Measurements from ENCODE around the gene BNC1.

The BNC1 gene

DNA sequence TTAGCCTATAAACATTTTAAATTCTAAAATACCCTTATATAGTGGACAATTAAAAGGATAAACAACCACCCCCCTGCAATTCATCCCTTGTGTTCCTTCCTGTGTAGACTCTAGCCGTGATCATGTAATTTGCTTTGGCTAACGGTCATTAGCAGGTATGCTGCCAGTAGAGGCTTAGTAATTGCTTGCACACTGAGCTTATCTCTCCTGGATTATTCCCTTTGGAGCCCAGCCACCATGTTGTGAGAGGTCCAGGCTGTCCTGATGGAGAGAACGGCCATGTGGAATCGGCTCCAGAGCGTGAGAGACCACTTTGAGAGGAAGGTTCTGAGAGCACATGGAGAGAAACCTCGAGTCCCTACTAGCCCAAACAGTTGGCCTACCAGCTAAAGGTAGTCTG, 11.0 kb upstream of the BNC1 start:
- no peak for DNase-seq (ENCODE audit: extremely low read depth, insufficient read length)
- no peaks in the 10 kb centered on the region for H3K27me3 ChIP-seq (replicated peaks; ENCODE audit: control insufficient read depth, insufficient read depth, low read length)
- TF ChIP-seq, protein P1, sequence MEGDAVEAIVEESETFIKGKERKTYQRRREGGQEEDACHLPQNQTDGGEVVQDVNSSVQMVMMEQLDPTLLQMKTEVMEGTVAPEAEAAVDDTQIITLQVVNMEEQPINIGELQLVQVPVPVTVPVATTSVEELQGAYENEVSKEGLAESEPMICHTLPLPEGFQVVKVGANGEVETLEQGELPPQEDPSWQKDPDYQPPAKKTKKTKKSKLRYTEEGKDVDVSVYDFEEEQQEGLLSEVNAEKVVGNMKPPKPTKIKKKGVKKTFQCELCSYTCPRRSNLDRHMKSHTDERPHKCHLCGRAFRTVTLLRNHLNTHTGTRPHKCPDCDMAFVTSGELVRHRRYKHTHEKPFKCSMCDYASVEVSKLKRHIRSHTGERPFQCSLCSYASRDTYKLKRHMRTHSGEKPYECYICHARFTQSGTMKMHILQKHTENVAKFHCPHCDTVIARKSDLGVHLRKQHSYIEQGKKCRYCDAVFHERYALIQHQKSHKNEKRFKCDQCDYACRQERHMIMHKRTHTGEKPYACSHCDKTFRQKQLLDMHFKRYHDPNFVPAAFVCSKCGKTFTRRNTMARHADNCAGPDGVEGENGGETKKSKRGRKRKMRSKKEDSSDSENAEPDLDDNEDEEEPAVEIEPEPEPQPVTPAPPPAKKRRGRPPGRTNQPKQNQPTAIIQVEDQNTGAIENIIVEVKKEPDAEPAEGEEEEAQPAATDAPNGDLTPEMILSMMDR (IDR thresholded peaks at IDR 0.05; ENCODE audit: insufficient read depth, low read length, poor library complexity, severe bottlenecking): no peak
- no peaks in the 10 kb centered on the region for H3K36me3 ChIP-seq (ENCODE audit: control insufficient read depth, insufficient read depth, low read length)
- no peak overlapping the region for H3K4me3 ChIP-seq (replicated peaks; ENCODE audit: low read depth, low read length)

DNA sequence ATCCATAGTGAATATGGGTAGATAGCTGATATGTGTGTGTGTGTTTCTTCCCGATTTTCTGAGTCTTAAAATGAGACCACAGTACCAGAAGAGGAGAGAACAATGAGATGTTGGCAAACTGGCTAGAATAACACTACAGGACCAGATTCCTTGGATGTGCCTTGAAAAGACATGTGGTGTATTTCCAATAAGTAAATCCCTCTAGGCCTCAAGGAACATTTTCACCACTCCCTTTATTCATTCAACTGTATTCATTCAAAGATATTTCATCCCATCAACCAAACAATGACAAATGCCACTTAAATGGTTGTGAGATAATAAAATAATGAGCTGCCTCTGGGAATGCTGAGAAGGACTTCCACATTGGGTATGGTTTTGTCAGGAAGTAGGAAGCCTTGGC, 8.7 kb upstream of the BNC1 start:
- TF ChIP-seq, protein P1 (IDR thresholded peaks at IDR 0.05; ENCODE audit: insufficient read depth, low read length, poor library complexity, severe bottlenecking): no peak
- Histone ChIP-seq H3K36me3 (ENCODE audit: control insufficient read depth, insufficient read depth, low read length) (no peaks in the 10 kb centered on the region), H3K27me3 (replicated peaks; ENCODE audit: control insufficient read depth, insufficient read depth, low read length) (no peaks in the 10 kb centered on the region; the same call in 1 of the 2 replicates), H3K4me3 (replicated peaks; ENCODE audit: low read depth, low read length) (no peak overlapping the region)
- no peak for DNase-seq (ENCODE audit: extremely low read depth, insufficient read length)

DNA sequence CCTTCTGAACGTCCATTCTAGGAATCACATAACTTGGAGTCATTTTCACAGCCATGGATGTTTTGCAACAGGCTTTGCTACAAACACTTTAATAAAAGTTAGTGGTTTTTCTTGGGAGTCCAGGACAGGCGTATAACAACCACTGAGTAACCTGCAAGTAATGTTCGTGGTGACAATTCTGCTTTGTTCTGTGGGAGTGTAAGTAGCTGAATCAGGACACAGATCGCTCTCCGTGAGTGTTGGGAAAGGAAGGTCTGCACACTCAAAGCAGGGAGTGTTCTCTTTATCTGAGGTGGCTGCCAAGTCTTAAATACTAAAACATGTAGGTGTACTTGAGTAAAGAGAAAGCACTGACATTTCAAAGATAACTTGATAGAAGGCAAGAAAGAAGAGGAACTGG, 7.9 kb upstream of the BNC1 start:
- TF ChIP-seq, protein P1 (IDR thresholded peaks at IDR 0.05; ENCODE audit: insufficient read depth, low read length, poor library complexity, severe bottlenecking): no peak
- no peak overlapping the region for H3K4me3 ChIP-seq (replicated peaks; ENCODE audit: low read depth, low read length)
- no peak for DNase-seq (ENCODE audit: extremely low read depth, insufficient read length)
- no peaks in the 10 kb centered on the region for H3K36me3 ChIP-seq (ENCODE audit: control insufficient read depth, insufficient read depth, low read length)
- H3K27me3 ChIP-seq (replicated peaks; ENCODE audit: control insufficient read depth, insufficient read depth, low read length): no peaks in the 10 kb centered on the region; the same call in 1 of the 2 replicates

DNA sequence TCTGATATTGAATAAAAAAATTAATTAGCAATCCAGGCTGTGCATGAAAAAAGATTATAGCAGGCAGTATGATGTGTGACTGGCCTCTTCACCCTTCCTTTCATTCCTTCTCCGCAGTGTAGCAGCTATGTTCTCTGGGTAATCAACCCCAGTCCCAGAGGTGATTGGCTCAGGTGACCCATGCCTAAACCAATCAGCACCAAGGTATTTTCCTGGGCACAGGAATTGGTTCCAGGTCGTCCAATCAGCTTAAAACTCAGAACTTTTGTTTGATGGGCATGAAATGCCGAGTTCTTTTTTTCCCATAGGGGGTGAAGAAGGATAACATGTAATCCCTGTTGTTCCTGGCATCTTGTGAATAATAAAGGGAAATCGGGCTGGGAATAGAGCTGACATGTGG, 5.8 kb upstream of the BNC1 start:
- Histone ChIP-seq H3K4me3 (replicated peaks; ENCODE audit: low read depth, low read length) (no peak overlapping the region), H3K36me3 (ENCODE audit: control insufficient read depth, insufficient read depth, low read length) (no peaks in the 10 kb centered on the region), H3K27me3 (replicated peaks; ENCODE audit: control insufficient read depth, insufficient read depth, low read length) (no peaks in the 10 kb centered on the region; the same call in none of the 2 replicates)
- TF ChIP-seq, protein P1 (IDR thresholded peaks at IDR 0.05; ENCODE audit: insufficient read depth, low read length, poor library complexity, severe bottlenecking): no peak
- DNase-seq (ENCODE audit: extremely low read depth, insufficient read length): no peak

DNA sequence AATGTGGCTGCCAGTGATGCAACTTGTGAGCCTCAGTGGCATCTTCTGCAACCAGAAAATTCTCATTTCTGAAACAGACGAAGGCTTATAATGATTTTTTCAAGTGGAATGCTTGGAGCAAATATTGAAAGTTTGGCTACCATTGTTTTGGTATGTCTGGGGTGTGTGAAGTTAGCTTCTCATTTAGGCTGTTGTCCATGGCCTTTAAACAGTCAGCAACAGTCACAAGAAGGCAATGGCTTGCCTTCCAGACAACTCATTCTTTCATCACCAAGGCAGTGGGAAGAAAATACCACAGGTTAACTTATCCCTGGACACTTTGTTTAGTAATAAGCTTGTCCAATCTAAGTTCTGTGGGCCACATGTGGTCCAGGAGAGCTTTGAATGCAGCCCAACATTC, 4.7 kb upstream of the BNC1 start:
- Histone ChIP-seq H3K4me3 (replicated peaks; ENCODE audit: low read depth, low read length) (no peak overlapping the region), H3K27me3 (replicated peaks; ENCODE audit: control insufficient read depth, insufficient read depth, low read length) (no peaks in the 10 kb centered on the region; the same call in none of the 2 replicates), H3K36me3 (ENCODE audit: control insufficient read depth, insufficient read depth, low read length) (no peaks in the 10 kb centered on the region)
- TF ChIP-seq, protein P1 (IDR thresholded peaks at IDR 0.05; ENCODE audit: insufficient read depth, low read length, poor library complexity, severe bottlenecking): no peak
- DNase-seq (ENCODE audit: extremely low read depth, insufficient read length): no peak

DNA sequence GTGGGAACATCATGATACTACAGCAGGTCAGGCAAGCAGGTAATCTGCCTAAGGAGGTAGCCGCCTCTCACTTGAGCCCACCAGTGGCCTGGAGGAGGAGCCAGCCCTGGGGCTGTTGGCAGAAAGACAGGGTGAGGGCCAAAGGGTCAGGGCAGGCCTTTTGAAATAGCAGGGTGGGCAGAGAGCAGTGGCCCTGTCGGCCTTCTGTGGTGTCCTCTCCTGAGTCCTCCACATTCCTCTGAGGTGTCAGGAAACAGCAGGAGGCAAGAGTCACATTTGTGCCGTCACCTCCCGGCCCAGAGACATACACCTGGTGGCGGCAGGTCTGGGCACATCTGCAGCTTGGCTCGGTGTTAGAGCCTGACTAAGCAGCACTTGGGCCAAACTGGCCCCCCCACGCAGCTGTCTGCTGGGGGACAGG, 3.9 kb upstream of the BNC1 start:
- DNase-seq (ENCODE audit: extremely low read depth, insufficient read length): no peak
- Histone ChIP-seq H3K4me3 (replicated peaks; ENCODE audit: low read depth, low read length) (no peak overlapping the region), H3K36me3 (ENCODE audit: control insufficient read depth, insufficient read depth, low read length) (no peaks in the 10 kb centered on the region), H3K27me3 (replicated peaks; ENCODE audit: control insufficient read depth, insufficient read depth, low read length) (no peaks in the 10 kb centered on the region; the same call in none of the 2 replicates)
- TF ChIP-seq, protein P1 (IDR thresholded peaks at IDR 0.05; ENCODE audit: insufficient read depth, low read length, poor library complexity, severe bottlenecking): no peak
